ENCODE data around the gene C8A. TPM values are rescaled to one million over a fixed set of nuclear protein-coding genes. Genes with fewer than 3 reads are reported as not detected.

C8A gene
- total RNA-seq, 4 donors from 2014 or later: not detected

- intact Hi-C loops (cut with DNase I; ENCODE audit: low total_unique reads): no loop called here
- H3K4me3 ChIP-seq (ENCODE audit: low read depth, poor library complexity, severe bottlenecking): no peak overlapping the region
- DNase-seq (ENCODE audit: low spot score in 2 of 2): no peak
- 67 to 79% methylated on average over 3 of the region's 3 CpGs for WGBS, 2 donors
- TF ChIP-seq CTCF (IDR thresholded peaks at IDR 0.05) (no peak), POLR2A (IDR thresholded peaks at IDR 0.05) (no peak)
These were observed 112.8 kb downstream of the C8A start for GRCh38 chr1:56967355-56967754.

Other genes starting within 250 kb of the C8A start
- 1 to 10 TPM in 2 of 4 donors, under 1 TPM in 2; 0.69 to 2.1 (median 1.2) TPM for gene PRKAA2, start 209.5 kb upstream of the C8A start, total RNA-seq
- under 1 TPM in 1 of 4 donors, not detected in 3; 0.19 TPM for gene FYB2, start 35.4 kb upstream of the C8A start, total RNA-seq
- gene C8B, start 111.2 kb downstream of the C8A start, total RNA-seq: not detected

All from lower leg skin (tissue), 4 donors.